Bronchial epithelial cell (primary cell): ENCODE results near the gene ZMIZ2. TPM values are rescaled to one million over a fixed set of nuclear protein-coding genes. Genes with fewer than 3 reads are reported as not detected.
"Not testable (repeated sequence)": the region's sequence is repeated elsewhere in the genome, so short reads cannot be mapped to it uniquely, and the experiment has no call there.

Experiments used
- DNase-seq: peaks from one replicate; pipeline ENCODE4 v3.0.0-alpha.2; 2010; ENCODE audit warnings: low read depth
- FAIRE-seq: peaks from 2 replicates; lab custom pipeline; 2011; peaks lifted over from hg19 to GRCh38; lab: Jason Lieb, UNC
- H3K27me3 ChIP-seq: 2 replicates; pipeline ENCODE4 v1.5.1; 2011; ENCODE audit warnings: low read length; ENCODE audit not compliant: control insufficient read depth, insufficient read depth
- H3K36me3 ChIP-seq: 2 replicates; pipeline ENCODE4 v1.5.1; 2011; ENCODE audit warnings: low read length; ENCODE audit not compliant: control insufficient read depth, insufficient read depth
- H3K4me3 ChIP-seq: 2 replicates; pipeline ENCODE4 v1.5.1; 2011; ENCODE audit warnings: mild to moderate bottlenecking, low read depth, low read length, control low read depth
- total RNA-seq: library from RNA; depleted of rRNA; stranded (reverse); fragments of >200 nt; gene quantifications from 2 replicates; pipeline ENCODE4 v1.2.1, GENCODE V29; 2014
- TF ChIP-seq, protein P1 (sequence below): IDR thresholded peaks from 2 replicates; pipeline ENCODE4 v1.5.1; 2011; ENCODE audit warnings: mild to moderate bottlenecking, moderate library complexity, low read length, control low read depth, inconsistent platforms; ENCODE audit not compliant: insufficient read depth, severe bottlenecking

ZMIZ2 gene
- total RNA-seq, 1 donor from 2014 or later, result 5.5 TPM

DNA sequence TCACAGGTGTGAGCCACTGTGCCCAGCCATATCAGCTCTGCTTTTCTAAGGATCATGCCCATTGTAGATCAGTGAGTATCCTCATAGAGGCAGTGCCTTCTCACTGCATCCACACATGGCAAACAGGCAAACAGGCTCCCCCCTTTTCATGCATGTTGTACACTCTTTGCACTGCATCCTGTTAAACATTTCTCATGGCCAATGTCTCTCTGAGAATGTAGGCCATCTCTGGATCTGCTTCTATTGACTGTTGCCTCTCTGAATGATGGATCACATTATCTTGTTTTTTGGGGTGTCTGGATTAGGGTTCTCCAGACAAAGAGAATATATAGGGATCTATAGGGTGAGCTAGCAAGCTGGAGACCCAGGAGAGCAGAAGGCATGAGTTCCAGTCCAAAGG lies 34.8 kb downstream of the ZMIZ2 start:
- TF ChIP-seq, protein P1, sequence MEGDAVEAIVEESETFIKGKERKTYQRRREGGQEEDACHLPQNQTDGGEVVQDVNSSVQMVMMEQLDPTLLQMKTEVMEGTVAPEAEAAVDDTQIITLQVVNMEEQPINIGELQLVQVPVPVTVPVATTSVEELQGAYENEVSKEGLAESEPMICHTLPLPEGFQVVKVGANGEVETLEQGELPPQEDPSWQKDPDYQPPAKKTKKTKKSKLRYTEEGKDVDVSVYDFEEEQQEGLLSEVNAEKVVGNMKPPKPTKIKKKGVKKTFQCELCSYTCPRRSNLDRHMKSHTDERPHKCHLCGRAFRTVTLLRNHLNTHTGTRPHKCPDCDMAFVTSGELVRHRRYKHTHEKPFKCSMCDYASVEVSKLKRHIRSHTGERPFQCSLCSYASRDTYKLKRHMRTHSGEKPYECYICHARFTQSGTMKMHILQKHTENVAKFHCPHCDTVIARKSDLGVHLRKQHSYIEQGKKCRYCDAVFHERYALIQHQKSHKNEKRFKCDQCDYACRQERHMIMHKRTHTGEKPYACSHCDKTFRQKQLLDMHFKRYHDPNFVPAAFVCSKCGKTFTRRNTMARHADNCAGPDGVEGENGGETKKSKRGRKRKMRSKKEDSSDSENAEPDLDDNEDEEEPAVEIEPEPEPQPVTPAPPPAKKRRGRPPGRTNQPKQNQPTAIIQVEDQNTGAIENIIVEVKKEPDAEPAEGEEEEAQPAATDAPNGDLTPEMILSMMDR, result no peak
- Histone ChIP-seq H3K4me3 (no peak overlapping the region), H3K36me3 (no peaks in the 10 kb centered on the region), H3K27me3 (no peaks in the 10 kb centered on the region)
- FAIRE-seq (peak; percentile 75), DNase-seq (no peak)

DNA sequence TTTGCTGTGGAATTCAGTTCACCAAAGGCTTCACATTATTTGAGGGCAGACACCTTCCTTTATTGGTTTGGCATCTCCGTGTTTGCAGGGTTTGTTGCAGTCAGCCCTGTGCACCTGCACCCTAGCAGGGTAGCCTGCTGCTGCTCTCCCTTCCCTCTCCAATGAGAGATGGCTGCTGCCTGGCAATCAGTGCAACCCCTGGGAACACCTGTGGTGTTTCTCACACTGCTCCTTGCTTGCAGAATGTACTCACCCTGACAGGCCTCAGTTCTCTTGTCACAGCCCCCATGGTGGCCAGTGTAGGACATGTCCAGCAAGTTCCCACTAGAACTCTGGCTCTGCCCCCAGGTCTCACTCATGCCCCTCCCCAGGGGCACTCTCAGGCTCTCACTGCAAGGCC lies 35.7 kb downstream of the ZMIZ2 start:
- no peak for FAIRE-seq
- H3K27me3 ChIP-seq, result no peaks in the 10 kb centered on the region
- H3K36me3 ChIP-seq, result no peaks in the 10 kb centered on the region
- TF ChIP-seq, protein P1, result no peak
- no peak overlapping the region for H3K4me3 ChIP-seq
- DNase-seq, result no peak

DNA sequence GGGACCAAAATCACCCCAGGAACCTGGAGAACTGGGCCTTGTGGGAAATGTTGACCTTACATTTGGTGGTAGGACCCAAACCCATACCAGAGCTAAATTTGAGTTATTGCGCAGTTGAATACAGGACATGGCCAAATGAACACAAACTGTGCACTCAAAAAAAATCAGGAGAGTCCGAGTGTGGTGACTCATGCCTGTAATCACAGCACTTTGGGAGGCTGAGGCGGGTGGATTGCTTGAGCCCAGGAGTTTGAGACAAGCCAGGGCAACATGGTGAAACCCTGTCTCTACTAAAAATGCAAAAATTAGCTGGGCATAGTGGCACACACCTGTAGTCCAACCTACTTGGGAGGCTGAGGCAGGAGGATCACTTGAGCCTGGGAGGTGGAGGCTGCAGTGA lies 36.6 kb downstream of the ZMIZ2 start:
- not testable (repeated sequence) for H3K27me3 ChIP-seq, DNase-seq, H3K4me3 ChIP-seq, H3K36me3 ChIP-seq, FAIRE-seq

DNA sequence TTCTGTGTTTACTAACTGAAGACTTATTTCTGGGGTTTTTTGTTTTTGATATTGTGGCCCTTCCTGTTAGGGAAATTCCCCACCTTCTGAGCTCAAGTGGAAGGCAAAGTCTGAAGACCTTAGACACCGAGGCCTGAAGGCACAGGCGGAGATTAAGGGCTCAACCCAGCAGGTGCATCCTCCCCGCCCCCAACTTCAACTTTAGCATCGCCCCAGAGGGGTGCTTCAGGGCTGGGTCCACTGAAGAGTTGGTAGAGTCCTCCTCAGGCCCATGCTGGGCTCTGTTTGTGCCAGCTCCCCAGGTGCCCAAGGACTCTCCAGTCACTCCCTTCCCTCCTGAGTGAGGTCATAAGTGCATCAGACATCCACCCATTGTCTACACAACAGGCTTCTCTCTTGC lies 38.4 kb downstream of the ZMIZ2 start:
- H3K36me3 ChIP-seq, result no peaks in the 10 kb centered on the region
- FAIRE-seq (no peak), DNase-seq (no peak)
- TF ChIP-seq, protein P1, result no peak
- H3K27me3 ChIP-seq, result no peaks in the 10 kb centered on the region
- H3K4me3 ChIP-seq, result no peak overlapping the region

DNA sequence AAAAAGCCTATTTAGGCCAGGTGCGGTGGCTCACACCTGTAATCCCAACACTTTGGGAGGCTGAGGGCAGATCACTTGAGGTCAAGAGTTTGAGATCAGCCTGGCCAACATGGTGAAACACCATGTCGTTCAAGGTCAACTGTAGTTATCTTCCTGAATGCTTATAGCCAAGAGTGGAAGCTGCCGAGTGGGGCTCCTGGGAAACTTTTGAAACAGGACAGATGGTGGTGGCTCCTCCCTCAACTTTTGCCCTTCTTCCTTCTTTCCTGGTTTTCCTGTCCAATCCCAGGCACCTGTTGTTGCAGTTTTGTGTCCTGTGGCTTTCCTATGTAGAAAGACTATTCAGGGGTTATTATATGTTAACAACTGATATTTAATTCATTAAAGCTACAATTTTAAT lies 39.1 kb downstream of the ZMIZ2 start:
- TF ChIP-seq, protein P1, result no peak
- H3K27me3 ChIP-seq, result no peaks in the 10 kb centered on the region
- no peak overlapping the region for H3K4me3 ChIP-seq
- H3K36me3 ChIP-seq, result no peaks in the 10 kb centered on the region
- no peak for FAIRE-seq
- DNase-seq, result no peak

DNA sequence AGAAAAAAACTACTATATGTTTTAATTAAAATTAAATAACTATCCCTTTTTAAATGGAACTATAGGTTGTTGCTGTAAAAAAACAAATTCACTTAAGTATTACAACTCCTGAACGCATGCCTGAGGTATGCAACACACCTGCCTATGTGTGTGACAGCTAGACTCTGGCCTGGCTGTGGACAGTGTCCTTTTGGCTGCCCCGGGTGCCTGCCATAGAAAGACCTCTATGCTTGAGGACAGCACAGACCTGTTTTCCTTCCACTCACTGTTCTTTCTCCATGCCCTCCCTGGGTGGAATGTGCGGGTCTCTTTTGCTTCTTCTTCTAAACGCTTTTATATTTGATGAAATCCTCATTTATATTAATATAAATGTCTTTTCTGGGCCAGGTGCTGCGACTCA lies 41.3 kb downstream of the ZMIZ2 start:
- H3K4me3 ChIP-seq, result no peak overlapping the region
- TF ChIP-seq, protein P1, result no peak
- H3K36me3 ChIP-seq, result no peaks in the 10 kb centered on the region
- no peak for DNase-seq
- FAIRE-seq, result no peak
- no peaks in the 10 kb centered on the region for H3K27me3 ChIP-seq
